SKM-1 treated with dmso at 0.1 percent for 144 hours (cell line): ENCODE measurements around the gene PKHD1.

Source experiments
- DNase-seq: peaks from one replicate; lab custom pipeline; 2025; ENCODE audit not compliant: unreplicated experiment; lab: John Stamatoyannopoulos, UW

PKHD1 gene

GRCh38 chr6:51814418-51814817 is 273.0 kb downstream of the PKHD1 start:
- no peak for DNase-seq

- no peak for DNase-seq
These were observed 273.5 kb downstream of the PKHD1 start for GRCh38 chr6:51813904-51814303.

GRCh38 chr6:51812231-51812630 is 275.2 kb downstream of the PKHD1 start:
- DNase-seq: no peak

DNA sequence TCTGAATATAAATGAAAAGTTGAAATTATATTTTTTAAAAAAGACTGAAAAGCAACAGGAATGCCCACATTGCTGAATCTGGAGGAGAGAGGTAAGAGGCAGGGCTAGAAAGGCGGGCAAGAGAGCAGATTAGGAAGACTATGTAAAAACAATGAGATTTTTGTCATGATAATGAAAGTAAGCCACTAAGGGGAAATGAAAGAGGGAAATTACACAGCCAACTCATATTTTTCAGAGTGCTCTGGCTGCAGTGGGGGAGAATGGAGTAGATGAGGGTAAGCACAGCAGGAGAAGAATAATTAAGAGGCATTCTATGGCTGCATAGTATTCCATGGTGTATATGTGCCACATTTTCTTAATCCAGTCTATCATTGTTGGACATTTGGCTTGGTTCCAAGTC is 281.9 kb downstream of the PKHD1 start:
- DNase-seq: no peak

DNA sequence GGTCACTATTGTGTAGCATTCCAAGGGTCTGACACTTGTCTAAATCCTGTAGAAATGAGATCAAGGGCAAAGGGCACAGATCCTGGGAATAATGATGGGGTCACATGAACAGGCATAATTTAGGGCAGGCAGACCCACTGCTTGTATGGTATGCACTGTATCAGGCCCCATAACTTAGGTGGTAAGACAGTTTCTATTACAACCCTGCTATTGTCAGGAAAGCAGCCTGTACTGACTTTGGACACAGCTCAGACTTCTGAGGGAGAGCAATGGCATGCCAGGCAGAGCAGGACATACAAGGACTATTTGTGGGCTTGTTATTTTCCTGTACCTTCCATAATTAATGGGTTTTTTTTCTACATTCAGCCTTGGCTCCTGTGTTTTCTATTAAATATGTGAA is 286.8 kb downstream of the PKHD1 start:
- no peak for DNase-seq

GRCh38 chr6:51793393-51793792 is 294.0 kb downstream of the PKHD1 start:
- DNase-seq: no peak

DNA sequence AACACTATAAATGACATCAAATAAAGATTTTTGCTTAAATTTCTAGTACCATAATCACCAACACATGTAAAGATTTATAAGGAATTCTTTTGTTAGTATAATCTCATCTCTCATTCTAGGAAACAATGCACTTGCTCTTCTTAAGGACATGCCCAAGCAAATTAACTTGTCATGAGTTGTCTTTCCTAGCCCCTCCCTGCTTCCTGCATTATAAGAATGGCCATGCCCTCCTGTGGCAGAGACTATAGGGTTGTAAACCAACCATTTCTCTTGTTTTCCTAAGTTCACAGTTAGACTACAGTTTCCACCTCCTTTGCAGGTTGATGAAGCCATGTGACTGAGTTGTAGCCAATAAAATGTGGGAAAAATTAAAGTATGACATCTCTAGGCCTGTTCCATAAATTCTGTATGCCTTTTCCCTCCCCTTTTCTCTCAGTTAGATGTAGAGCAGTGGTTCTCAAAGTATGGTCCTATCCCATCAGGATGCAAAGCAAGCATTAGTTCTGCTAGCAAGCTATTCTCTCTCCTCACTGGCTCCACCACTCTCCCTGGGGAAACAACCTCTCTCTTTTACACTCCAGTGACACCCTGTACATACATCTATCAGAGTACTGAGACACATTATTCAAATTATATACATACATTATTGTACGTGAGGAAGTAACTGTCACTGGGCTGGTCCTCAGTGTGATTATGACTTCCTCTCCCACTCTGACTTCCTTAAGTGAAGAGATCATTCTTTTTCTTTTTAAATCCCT is 295.0 kb downstream of the PKHD1 start:
- DNase-seq: no peak

DNA sequence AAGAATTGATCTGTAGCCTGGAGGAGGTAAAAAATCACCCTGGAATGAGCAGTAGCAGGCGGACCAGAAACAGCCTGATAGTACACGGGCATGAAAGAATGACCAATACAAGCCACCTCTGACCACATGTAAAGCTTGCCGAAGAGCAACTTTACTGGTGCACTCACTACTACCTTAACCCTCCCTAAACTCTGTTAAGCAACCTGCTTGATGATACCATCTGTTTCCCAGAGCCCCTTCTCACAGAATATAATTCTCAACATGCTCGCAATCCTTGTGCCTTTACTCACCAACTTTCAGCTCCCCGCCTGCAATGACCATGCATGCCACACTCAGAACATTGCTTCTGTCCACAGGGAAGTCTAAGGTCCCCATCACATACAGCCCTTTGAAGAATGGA is 296.5 kb downstream of the PKHD1 start:
- no peak for DNase-seq

- peak; percentile 64 for DNase-seq
These were observed 299.3 kb downstream of the PKHD1 start for GRCh38 chr6:51788121-51788520.

- DNase-seq: no peak
These were observed 308.7 kb downstream of the PKHD1 start for GRCh38 chr6:51778666-51779065.

- DNase-seq: no peak
These were observed 309.8 kb downstream of the PKHD1 start for GRCh38 chr6:51777618-51778017.

DNA sequence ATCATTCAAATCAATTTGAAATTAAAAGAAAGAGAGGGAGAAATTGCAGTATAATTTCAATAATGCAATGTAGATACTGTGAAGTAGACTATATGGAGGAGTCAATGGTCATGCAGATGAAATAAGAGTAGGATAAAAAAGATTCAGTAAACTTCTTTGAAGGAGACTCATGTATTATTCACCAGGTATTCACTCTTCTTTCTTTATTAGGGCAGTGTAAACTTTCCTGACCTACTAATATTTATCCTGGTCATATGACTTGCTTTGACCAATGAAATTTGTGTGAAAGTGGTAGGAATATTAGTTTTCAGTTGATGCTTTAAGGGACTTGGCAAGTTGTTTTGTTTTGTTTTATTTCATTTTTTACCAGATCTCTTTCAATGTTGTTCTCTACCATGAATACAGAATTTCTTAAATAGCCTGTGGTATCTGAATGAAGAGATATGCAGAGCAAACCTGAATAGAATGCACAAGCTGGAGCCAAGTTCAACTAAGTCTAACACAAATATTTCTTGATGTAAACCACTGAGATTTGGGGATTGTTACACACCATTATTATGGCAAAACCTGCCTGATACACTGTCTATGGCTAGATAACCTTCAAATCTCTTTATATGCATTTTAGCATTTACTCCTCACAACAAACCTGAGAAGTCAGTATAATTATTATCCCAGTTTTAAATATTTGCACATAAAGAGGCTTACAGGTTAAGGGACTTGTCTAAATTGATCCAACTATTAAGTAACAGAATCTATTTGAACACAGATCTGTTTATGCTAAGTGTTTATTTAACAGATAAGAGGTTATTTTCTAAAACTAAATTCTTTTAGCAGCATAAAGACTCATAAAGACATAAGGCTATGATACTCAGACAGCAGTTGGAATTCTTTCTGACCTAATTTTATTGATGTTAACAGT is 311.2 kb downstream of the PKHD1 start:
- no peak for DNase-seq

- DNase-seq: no peak
These were observed 319.3 kb downstream of the PKHD1 start for GRCh38 chr6:51768087-51768486.

- no peak for DNase-seq
These were observed 322.2 kb downstream of the PKHD1 start for GRCh38 chr6:51765230-51765629.

- DNase-seq: peak; percentile 19
These were observed 333.8 kb downstream of the PKHD1 start for GRCh38 chr6:51753635-51754034.

DNA sequence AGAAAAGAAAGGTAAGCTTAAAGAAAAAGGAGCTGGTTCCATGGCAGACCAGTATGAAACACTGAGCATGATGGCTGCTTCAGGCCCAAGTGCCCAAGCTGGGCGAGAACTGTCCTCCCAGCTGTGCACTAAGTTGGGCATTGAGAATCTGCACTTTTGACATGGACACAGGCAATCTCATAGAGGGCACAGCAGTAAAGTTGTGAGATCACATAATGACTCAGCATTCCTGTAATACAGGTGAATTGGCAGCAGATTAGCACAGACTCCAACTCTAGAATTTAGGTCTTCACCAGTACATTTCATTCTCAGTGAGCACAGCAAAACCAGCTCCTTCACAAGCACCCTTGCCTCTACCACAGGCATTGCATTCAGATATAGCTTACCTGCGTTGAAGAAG is 343.4 kb downstream of the PKHD1 start:
- no peak for DNase-seq

DNA sequence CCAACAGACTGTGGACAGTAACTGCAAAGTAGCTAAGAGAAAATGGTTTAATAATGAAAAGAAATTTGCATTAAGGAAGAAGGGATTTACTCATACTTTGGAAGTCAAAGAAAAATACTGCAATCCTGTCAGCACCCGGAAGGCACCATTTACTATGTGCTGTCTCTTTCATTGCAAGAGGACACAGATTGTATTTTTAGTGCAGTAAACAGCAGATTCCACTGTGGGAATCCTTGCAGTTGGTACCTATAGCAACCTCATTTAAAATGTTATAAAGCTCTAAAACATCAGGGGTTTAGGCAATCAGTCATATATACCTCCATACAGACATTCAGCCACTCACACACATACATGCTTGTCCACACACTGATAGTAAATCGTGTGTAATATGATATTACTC is 346.8 kb downstream of the PKHD1 start:
- DNase-seq: no peak

GRCh38 chr6:51738614-51739013 is 348.8 kb downstream of the PKHD1 start:
- no peak for DNase-seq

DNA sequence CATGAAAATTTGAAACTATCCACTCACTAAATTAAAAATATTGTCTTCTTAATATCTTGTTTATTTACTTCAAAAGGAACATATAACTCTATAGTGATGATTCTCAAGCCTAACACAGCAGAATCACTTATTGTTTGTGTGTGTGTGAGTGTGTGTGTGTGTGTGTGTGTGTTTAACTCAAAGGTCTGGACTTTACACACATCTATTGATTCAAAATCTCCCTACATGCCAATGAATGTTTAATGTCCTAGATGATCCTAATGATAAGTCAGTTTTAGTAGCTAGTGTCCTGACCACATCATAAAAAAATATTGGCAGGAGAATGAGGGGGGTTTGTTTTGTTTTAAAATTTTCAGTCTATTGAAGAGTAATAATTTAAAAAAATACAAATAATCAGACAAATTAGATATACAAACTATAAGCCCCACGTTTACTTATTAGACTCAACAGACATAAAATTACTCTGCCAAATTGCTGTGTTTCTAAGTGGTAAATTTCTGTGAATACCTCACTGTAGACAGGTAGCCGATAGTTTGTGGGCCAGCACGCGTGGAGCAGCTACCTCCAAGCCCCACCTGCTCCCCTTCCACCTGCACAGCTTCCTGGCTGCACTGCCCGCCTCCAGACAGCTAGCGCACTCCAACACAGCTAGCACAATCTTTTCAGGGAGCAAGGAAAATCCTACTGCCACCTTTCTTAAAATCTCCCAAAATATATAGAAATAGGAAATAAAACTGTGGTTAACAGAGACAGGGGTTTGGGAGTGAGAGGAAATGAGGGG is 349.6 kb downstream of the PKHD1 start:
- no peak for DNase-seq

DNA sequence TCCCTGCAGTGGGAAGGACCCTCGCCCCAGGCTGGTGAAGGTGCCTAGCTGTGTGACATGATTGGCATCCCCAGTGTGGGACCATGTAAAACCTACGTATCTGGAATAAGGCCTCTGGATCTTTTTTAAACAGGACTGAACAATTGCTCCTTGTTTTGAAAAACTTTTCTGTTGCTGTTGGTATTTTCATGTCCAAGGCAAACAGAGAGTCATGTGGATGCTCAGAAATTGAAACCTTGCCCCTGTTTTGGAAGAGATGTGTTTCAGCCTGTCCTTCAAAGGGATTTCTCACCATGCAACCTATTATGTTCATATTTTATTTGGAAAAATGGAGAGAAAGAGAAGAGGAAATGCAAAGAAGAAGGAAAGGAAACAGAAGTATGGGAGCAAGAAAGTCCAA is 362.3 kb downstream of the PKHD1 start:
- no peak for DNase-seq

- no peak for DNase-seq
These were observed 367.1 kb downstream of the PKHD1 start for GRCh38 chr6:51720327-51720726.
